ENCODE data around the gene GRIK4.

GRCh38 chr11:120991830-120992686 is 480.5 kb downstream of the GRIK4 start:
- TF ChIP-seq CTCF (IDR thresholded peaks at IDR 0.05; ENCODE audit: insufficient read depth, low read length) (no peak), GABPA (IDR thresholded peaks at IDR 0.05; ENCODE audit: low read depth) (no peak), SPI1 (IDR thresholded peaks at IDR 0.05; ENCODE audit: borderline replicate concordance, low read depth) (no peak), POLR2AphosphoS5 (IDR thresholded peaks at IDR 0.05; ENCODE audit: low read depth) (no peak), REST (IDR thresholded peaks at IDR 0.05; ENCODE audit: insufficient replicate concordance, low read depth) (no peak)
